COLO668 (cell line): Measurements from ENCODE around the gene CMIP.

ENCODE experiments used
- DNase-seq: peaks from one replicate; lab custom pipeline; 2025; ENCODE audit not compliant: unreplicated experiment; lab: John Stamatoyannopoulos, UW

The CMIP gene

GRCh38 chr16:81492311-81492761 lies 47.7 kb downstream of the CMIP start:
- DNase-seq = no peak

DNA sequence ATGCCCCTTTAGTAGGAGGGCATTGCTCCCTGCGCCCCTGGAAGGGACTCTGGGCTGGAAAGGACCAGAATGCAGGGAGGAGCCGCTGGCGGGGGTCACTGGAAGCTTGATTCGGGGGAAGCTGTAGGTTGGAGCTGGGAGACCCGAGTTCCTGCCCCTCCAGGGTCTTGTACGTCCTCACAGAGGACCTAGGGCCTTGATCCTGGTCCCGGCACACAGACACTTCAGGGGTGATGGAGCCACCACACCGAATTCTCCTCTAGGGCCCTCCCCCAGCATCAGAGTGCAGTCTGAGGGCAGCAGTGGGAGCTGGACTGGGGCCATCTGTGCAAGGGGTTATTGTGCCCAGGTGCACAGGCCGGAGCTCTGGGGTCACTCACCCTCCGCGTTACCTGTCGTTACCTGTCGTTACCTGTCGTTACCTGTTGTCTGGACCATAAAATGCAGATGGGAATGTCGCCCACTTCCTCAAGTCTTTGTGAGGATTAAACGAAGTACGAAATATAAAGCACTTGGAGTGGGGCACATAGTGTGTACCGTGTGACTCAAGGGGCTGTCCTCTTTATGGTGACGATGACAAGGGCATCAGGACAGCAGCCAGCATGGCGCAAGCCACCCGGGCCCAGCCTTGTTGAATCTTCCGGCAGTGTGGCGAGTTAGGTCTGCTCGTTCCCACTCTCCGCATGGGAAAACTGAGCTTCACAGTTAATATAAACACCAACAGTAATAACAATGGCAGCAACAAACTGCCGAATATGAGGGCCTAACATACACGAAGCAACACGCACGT lies 48.6 kb downstream of the CMIP start:
- DNase-seq = no peak

DNA sequence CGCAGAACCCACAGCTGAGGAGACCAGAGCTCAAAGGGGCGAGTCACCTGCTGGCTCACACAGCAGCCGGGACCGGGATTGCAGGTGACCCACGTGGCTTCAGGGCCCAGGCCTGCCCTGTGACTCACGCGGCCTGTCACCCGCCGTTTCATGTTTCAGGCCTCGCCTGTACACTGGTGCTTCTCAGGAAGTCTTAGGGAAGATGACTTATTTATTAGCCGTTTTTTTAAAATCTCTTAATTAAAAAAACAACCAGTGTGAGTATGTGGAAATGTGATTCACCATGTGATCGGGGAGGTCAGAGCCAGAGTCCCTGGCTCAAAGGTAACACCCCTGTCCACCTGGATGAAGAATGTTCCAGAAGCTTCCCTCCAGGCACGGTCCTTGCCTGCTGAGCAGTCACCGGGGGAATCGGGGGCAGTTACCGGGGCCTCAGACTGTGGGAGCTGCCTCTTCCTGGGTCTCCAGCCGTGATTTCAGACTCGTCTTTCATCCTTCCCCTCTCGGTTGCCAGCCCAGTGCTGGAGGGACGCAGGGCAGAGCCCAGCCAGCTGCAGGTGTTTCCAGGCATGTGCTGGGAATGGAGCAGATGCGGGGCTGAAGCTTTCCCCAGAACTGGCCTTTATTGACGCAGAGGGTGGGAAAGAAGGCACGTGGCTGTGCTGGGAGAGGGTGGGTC lies 49.3 kb downstream of the CMIP start:
- peak; percentile 88 for DNase-seq

- no peak for DNase-seq
These were observed 49.8 kb downstream of the CMIP start for GRCh38 chr16:81494434-81494806.

GRCh38 chr16:81494888-81495287 lies 50.3 kb downstream of the CMIP start:
- no peak for DNase-seq

DNA sequence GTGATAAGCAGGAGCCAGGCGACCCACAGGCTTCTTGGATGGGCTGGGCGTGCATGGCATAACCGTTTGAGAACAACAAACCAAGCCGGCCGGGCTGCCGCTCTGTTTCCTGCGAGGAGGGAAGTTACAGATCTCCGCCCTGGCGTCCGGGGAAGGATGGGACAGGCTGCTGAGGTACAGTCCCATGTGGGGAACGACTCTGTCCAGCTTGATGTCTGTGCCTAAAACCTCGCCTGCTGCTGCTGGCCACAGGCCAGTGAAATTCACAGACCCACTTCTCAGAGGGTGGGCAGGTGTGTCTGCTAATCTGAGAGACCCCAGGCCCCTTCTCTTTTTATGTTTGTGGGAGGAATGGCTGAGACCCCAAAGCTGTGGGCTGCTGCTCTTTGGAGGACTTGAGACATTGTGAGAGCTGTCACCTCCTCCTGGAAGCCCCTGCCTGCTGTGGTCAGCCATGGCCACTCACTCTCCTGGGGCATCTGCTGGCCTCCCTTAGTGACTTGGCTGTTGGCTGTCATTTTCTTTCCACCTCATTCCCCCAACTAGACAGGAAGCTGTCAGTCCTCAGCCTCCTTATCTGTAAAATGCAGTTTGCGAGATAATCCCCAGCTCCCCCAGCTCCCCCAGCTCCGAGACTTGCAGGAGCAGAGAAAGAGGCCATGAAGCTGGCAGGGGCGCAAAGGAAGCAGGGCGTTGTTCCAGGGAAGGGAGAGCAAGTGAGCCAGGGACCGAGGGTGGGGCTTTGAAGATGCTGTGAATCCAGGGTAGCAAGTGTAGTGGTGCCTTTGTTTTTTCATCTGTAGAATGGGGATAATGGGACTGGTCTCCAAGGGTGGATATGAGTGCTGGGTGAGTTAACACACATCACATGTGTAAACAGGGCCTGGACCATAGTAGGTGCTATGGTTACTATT lies 51.0 kb downstream of the CMIP start:
- DNase-seq = no peak

DNA sequence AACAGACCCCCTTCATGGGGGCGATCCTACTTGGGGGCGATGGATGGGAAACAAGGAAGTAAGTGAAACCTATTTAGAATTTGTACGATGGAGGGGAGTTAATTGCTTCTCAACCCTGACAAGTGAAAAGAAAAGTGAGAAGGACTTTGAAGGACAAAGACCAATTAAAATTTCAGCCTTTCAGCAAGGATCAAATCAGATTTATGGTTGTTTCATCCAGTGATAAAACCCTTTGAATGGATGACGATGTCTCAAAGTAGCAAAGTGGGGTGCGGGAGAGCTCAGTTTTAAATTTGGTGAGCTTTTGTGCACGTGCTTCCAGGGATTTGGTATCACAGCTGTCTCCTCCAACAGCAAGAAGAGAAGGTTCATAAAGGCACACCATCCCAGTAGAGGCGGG lies 51.7 kb downstream of the CMIP start:
- no peak for DNase-seq

- DNase-seq = no peak
These were observed 52.1 kb downstream of the CMIP start for GRCh38 chr16:81496742-81497141.

DNA sequence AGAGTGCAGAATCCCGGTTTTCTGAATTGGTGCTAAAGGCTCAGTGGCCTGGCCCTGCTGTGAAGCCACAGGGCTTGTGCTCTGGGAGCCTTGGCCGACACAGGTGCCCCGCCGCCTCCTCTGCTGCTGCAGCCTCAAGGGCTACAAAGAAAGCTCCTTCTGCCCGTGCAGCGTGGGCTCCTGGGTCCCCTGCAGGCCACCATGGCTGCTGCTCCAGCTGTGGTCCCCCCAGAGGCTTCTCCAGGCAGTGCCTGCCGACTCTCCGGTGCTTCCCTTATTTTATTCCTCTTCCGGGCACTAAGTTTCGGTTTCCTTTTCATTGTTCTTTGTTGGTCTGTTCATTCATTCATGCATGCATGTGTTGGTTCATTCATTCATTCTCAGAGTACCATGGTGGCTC lies 53.1 kb downstream of the CMIP start:
- no peak for DNase-seq

- no peak for DNase-seq
These were observed 53.7 kb downstream of the CMIP start for GRCh38 chr16:81498351-81498750.

DNA sequence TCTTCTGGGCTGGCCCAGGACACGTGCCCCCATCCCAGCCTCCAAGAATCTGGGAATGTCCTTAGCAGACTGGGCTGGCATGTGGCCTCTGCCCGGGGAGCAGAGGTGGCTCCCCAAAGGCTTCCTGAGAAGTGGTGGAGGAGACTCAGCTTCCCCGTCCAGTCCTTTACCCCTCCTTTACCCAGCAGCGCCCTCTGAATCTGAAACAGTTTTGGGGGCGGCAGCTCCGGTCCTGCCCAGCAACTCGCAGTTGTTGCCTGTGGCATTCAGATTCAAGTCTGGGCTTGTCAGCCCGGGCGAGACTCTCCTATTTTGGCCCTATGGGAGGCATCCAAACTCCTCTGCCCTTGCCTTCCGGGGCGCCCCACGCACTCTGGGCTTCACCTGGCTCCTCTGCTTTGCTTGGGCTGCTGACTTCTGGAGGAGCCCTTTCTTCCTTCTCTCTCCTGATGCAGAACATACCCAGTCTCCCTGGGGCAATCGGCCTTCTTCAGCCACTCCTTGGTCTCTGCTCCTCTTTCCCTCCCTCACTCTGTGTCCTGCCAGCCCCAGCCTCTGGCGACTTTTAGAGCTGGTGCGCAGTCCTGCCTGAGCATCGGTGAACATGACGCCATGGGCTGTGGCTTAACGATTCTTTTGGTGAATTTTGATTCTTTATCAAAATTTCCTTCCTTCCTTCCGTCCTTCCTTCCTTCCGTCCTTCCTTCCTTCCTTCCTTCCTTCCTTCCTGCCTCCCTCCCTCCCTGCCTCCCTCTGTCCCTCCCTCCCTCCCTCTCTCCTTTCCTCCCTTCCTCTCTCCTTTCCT lies 55.2 kb downstream of the CMIP start:
- no peak for DNase-seq

DNA sequence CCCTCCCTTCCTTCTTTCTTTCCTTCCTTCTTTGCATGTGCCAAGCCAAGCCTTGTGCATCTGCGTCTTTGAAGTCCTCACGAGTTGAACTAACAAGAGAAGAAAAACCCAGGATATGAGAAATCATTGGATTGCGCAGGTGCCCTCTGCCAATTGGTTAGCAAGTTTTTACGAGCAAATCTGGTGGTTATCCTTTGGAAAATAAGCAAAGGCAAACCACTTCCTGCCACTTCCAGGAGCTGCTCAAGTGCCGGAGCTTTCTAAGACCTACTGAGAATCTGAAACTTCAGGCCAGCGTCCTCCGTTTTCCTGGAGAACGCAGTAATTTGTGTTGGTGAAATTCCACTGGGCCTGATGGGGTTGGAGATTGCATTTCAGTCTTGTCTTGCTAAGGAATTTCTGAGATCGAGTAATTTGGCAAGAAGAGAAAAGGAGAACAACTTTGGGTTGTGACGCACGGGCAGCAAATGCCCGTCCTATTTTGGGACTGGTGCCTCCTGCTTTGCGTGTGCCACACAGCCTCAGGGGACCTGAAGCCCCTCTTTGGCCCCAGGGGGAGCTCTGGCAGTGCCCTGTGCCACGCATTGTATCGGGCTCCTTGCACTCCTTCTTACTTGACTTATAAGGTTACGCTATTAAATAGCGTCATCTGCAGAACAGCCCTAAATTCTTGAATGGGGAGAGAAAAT lies 56.4 kb downstream of the CMIP start:
- no peak for DNase-seq

GRCh38 chr16:81502396-81503070 lies 57.9 kb downstream of the CMIP start:
- DNase-seq = no peak

DNA sequence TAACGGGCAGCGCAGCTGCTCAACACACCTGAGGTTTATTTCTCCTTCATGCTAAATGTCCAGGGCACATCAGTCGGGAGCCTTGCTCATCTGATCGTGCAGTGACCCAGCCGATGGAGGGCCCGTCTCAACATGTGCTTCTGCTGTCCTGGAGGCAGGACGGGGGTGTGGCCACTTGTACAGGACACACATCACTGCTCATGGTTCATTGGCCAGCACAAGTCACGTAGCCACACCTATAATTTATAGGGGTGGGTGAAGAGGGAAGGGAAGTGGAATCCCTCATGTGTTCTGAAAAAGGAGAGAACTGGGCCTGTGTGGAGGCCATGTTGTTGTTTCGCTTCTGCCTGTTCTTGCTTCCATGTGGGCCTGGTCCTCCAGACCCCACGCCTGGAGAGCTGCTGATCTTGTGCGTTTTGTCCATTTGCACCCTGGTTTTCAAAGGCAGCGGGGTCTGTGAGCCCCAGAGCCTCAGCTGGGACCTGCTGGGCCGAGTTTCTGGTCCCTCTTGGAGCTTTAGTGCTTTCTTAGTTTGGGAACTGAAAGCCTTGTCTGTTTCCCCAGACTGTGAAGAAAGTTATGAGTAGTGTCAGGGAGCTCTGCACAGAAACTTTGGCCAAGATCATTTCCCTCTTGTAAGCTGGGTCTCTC lies 60.5 kb downstream of the CMIP start:
- DNase-seq = peak; percentile 23

- DNase-seq = no peak
These were observed 64.8 kb downstream of the CMIP start for GRCh38 chr16:81509404-81509803.

GRCh38 chr16:81510016-81510415 lies 65.4 kb downstream of the CMIP start:
- DNase-seq = no peak

DNA sequence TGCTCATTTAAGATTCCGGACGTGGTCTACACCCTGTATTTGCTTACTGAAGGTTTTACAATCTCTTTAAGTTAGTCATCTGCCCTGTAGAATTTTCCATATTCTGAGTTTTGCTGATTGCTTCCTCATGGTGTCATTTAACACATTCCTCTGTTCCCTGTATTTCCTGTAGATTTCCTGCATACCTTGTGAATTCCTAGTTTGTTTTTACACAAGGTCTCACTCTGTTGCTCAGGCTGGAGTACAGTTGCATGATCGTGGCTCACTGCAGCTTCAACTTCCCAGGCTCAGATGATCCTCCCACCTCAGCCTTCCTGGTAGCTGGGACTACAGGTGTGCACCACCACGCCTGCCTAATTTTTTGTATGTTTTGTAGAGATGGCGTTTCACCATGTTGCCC lies 66.8 kb downstream of the CMIP start:
- no peak for DNase-seq

DNA sequence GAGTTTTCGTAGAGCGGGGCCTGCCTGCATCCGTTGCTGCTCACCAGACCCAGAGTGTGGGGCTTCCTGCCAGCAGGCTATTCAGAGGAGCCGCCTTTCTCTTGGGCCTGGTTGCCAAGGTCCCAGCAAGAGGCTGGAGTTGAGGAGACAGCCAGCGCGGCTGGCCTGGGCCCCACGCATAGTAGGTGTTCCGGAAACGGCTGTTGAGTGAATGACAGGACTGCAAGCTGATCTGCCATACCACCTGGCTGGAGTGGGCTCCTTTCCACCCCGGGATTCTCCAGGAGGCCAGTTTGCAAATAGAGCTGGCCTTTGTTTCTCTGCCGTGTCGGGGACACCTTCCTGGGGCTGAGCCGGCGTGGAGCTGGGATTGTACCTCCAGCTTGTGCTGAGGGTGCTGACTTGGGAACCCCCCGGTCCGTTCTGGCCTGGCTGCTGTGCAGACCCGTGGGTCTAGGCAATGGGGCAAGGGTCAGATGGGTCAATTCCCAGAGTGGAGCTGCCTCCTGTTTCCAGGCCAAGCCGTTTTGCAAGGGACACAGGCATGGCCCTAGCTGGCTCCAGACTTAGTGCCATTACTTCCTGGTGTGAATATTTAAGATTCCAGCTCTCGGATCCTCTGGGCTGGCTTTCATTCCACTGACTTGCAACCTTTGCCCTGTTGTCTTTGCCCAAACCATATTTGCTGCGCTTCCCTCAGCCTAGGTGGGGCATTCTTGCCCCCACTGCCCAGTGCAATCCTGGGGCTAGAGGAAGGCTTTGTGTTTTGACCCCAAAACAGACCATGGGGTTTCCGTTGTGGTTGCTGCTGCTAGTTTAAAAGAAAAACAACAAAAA lies 68.8 kb downstream of the CMIP start:
- DNase-seq = no peak
